ENCODE data around the gene FAP. TPM values are rescaled to one million over a fixed set of nuclear protein-coding genes. Genes with fewer than 3 reads are reported as not detected.

FAP gene
- total and polyA plus RNA-seq, 9 of the 15 experiments (the other 6 are each of a cell fraction or from before 2014, with no cell fraction given) = not detected

GRCh38 chr2:162241571-162241970 lies 1.7 kb downstream of the FAP start (continued):
- no peak for TF ChIP-seq ZNF592 (IDR thresholded peaks at IDR 0.05)

DNA sequence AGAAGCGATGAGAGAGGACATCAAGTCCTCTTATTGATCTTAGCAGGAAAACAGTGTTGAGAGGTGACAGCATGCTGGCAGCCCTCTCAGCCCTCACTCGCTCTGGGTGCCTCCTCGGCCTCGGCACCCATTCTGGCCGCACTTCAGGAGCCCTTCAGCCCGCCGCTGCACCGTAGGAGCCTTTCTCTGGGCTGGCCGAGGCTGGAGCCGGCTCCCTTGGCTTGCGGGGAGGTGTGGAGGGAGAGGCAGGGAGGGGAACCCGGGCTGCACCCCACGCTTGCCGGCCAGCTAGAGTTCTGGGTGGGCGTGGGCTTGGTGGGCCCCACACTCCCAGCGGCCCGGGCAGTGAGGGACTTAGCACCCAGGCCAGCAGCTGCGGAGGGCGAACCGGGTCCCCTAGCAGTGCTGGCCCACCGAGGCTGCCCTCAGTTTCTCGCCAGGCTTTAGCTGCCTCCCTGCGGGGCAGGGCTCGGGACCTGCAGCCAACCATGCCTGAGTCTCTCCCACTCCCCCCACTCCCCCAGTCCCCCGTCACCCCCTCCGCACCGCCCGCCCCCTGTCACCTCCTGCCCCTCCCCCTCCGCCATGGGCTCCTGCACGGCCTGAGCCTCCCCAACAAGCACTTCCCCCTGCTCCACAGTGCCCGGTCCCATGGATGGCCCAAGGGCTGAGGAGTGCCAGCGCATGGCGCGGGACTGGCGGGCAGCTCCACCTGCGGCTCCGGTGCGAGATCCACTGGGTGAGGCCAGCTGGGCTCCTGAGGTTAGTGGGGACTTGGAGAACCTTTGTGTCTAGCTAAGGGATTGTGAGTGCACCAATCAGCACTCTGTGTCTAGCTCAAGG lies 8.4 kb downstream of the FAP start:
- H3K9me3 ChIP-seq (replicated peaks; ENCODE audit: control insufficient read depth, insufficient read depth, low read depth, low read length) = 0 out of 2 replicates have a peak, but pooled peaks cover under 1% of the 10 kb centered on the region
- intact Hi-C loops (cut with micrococcal nuclease) = no loop called here

More for the DNA sequence above, 8.4 kb downstream of the FAP start:
- Histone ChIP-seq H3K4me1 (replicated peaks in 1 of 2; ENCODE audit: control insufficient read depth in 2 of 2, insufficient read depth in 2 of 2, low read length in 2 of 2) (no peaks in the 10 kb centered on the region), H3K36me3 (ENCODE audit: control insufficient read depth, insufficient read depth, low read length) (no peaks in the 10 kb centered on the region), H3K9ac (ENCODE audit: insufficient read depth in 1 of 2, low read depth in 2 of 2, low read length in 2 of 2) (no peak overlapping the region), H2AFZ (ENCODE audit: low read depth, low read length) (no peak overlapping the region), H4K20me1 (replicated peaks; ENCODE audit: control insufficient read depth, insufficient read depth, low read length) (no peaks in the 10 kb centered on the region), H3K4me3 (no peak overlapping the region), H3K4me2 (ENCODE audit: insufficient read depth, low read length) (no peak overlapping the region), H3K9me1 (ENCODE audit: control insufficient read depth, insufficient read depth, low read length) (no peaks in the 10 kb centered on the region), H3K79me2 (ENCODE audit: control insufficient read depth, insufficient read depth, low read length) (no peaks in the 10 kb centered on the region), H3K27ac (ENCODE audit: extremely low read depth, low read depth, low read length) (no peak overlapping the region), H3K27me3 (ENCODE audit: control insufficient read depth in 2 of 2, insufficient read depth in 2 of 2, low read length in 2 of 2) (no peaks in the 10 kb centered on the region)
- in situ Hi-C loops (cut with MboI) = no loop called here
- DNase-seq (ENCODE audit: extremely low read depth in 1 of 4, low spot score in 3 of 4) = no peak
- WGBS (ENCODE audit: insufficient coverage, low coverage, missing lambda C conversion rate) = 2% methylated on average over 30 of the region's 38 CpGs
- BruUV-seq (replicated peaks) = no TSS peak
- POLR2A ChIA-PET = no interaction called here
- CTCF ChIA-PET (ENCODE audit: low intra/inter-chr PET ratio) = no interaction called here
- no peak for ATAC-seq
- TF ChIP-seq, protein P1, sequence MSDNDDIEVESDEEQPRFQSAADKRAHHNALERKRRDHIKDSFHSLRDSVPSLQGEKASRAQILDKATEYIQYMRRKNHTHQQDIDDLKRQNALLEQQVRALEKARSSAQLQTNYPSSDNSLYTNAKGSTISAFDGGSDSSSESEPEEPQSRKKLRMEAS (CRISPR knock-in tag; IDR thresholded peaks at IDR 0.05) = no peak
- TF ChIP-seq DEAF1 (CRISPR knock-in tag; IDR thresholded peaks at IDR 0.05) (no peak), ZNF146 (CRISPR knock-in tag; IDR thresholded peaks at IDR 0.05; ENCODE audit: unreplicated experiment) (no peak)
- FAIRE-seq = no peak

Measured in K562 (cell line).